Nephron progenitor cell (in vitro differentiated cells): ENCODE results near the gene TP73.
A peak's percentile ranks its signal among the peaks of the same experiment; 100 is the strongest.

Source experiments
- DNase-seq: peaks from one replicate; pipeline ENCODE4 v3.0.0; 2021
- H3K27ac Mint-ChIP-seq: 2 replicates; pipeline ENCODE4 v1.8.0; 2021; ENCODE audit warnings: mild to moderate bottlenecking, moderate library complexity, mixed read lengths
- H3K27me3 Mint-ChIP-seq: 2 replicates; pipeline ENCODE4 v1.8.0; 2021; ENCODE audit warnings: mild to moderate bottlenecking, low read depth, mixed read lengths; ENCODE audit not compliant: poor library complexity
- H3K36me3 Mint-ChIP-seq: 2 replicates; pipeline ENCODE4 v1.8.0; 2021; ENCODE audit warnings: low read depth, mixed read lengths
- H3K4me1 Mint-ChIP-seq: 2 replicates; pipeline ENCODE4 v1.8.0; 2021; ENCODE audit warnings: mixed read lengths
- H3K4me3 Mint-ChIP-seq: 2 replicates; pipeline ENCODE4 v1.8.0; 2021; ENCODE audit warnings: mild to moderate bottlenecking, moderate library complexity, mixed read lengths
- H3K9me3 Mint-ChIP-seq: 2 replicates; pipeline ENCODE4 v1.8.0; 2021; ENCODE audit warnings: mild to moderate bottlenecking, moderate library complexity, mixed read lengths
- CTCF ChIP-seq: fragments of 200-600 bp; sonication (generic); IDR thresholded peaks from 2 replicates; pipeline ENCODE4 v1.5.0; 2021; ENCODE audit warnings: antibody characterized with exemption

Gene TP73

GRCh38 chr1:3623441-3624199, 28.7 kb upstream of the TP73 start:
- peak overlapping the region; percentile 76 for H3K27ac Mint-ChIP-seq
- H3K27me3 Mint-ChIP-seq = peaks cover 43% of the 10 kb centered on the region
- H3K4me3 Mint-ChIP-seq = peak overlapping the region; percentile 91
- H3K36me3 Mint-ChIP-seq = peaks cover 6% of the 10 kb centered on the region
- peak; percentile 42 for DNase-seq
- TF ChIP-seq CTCF = no peak
- H3K4me1 Mint-ChIP-seq = peaks cover 46% of the 10 kb centered on the region
- H3K9me3 Mint-ChIP-seq = no peaks in the 10 kb centered on the region

GRCh38 chr1:3624200-3625136, 27.8 kb upstream of the TP73 start, which contains the start of gene TPRG1L:
Gene TPRG1L, plus strand, starts transcription at chr1:3625015. Its CDS starts 58 bp downstream, at chr1:3625073.
- TF ChIP-seq CTCF = no peak
- Mint-ChIP-seq H3K4me1 (peaks cover 40% of the 10 kb centered on the region), H3K36me3 (peaks cover 6% of the 10 kb centered on the region), H3K27ac (peak within 1 kb of the TSS; percentile 76), H3K9me3 (no peaks in the 10 kb centered on the region), H3K4me3 (peak within 1 kb of the TSS; percentile 91), H3K27me3 (peaks cover 43% of the 10 kb centered on the region)
- peak; percentile 99 for DNase-seq

GRCh38 chr1:3625151-3625907, 27.0 kb upstream of the TP73 start:
- peak overlapping the region; percentile 91 for H3K4me3 Mint-ChIP-seq
- DNase-seq = no peak
- H3K36me3 Mint-ChIP-seq = peaks cover 6% of the 10 kb centered on the region
- H3K27ac Mint-ChIP-seq = peak overlapping the region; percentile 42
- H3K4me1 Mint-ChIP-seq = peaks cover 34% of the 10 kb centered on the region
- H3K27me3 Mint-ChIP-seq = peaks cover 37% of the 10 kb centered on the region
- TF ChIP-seq CTCF = no peak
- H3K9me3 Mint-ChIP-seq = no peaks in the 10 kb centered on the region

- no peaks in the 10 kb centered on the region for H3K9me3 Mint-ChIP-seq
- no peak for DNase-seq
- H3K36me3 Mint-ChIP-seq = peaks cover 6% of the 10 kb centered on the region
- H3K27ac Mint-ChIP-seq = no peak overlapping the region
- peak overlapping the region; percentile 91 for H3K4me3 Mint-ChIP-seq
- peaks cover 30% of the 10 kb centered on the region for H3K27me3 Mint-ChIP-seq
- no peak for TF ChIP-seq CTCF
- peaks cover 27% of the 10 kb centered on the region for H3K4me1 Mint-ChIP-seq
These were observed 26.3 kb upstream of the TP73 start for GRCh38 chr1:3626025-3626424.

- no peak for DNase-seq
- Mint-ChIP-seq H3K4me1 (peaks cover 24% of the 10 kb centered on the region), H3K4me3 (no peak overlapping the region), H3K9me3 (no peaks in the 10 kb centered on the region), H3K36me3 (peaks cover 6% of the 10 kb centered on the region), H3K27ac (no peak overlapping the region), H3K27me3 (peaks cover 15% of the 10 kb centered on the region)
- no peak for TF ChIP-seq CTCF
These were observed 24.6 kb upstream of the TP73 start for GRCh38 chr1:3627515-3628253.
